DND-41 (cell line): ENCODE measurements around the gene FTO.

ENCODE experiments used
- EZH2 ChIP-seq: IDR thresholded peaks from 3 replicates; pipeline ENCODE4 v1.6.1; 2012; ENCODE audit warnings: borderline replicate concordance, low read depth, mild to moderate bottlenecking, moderate library complexity, low read length, inconsistent platforms; ENCODE audit not compliant: severe bottlenecking
- TF ChIP-seq, protein P1 (sequence below): IDR thresholded peaks from 2 replicates; pipeline ENCODE4 v1.5.1; 2012; ENCODE audit warnings: borderline replicate concordance, low read length, moderate library complexity, mild to moderate bottlenecking; ENCODE audit not compliant: poor library complexity, severe bottlenecking; ENCODE audit errors: extremely low read depth

GRCh38 chr16:53732296-53732929 lies 28.5 kb downstream of the FTO start:
- TF ChIP-seq EZH2, result no peak
- TF ChIP-seq, protein P1, sequence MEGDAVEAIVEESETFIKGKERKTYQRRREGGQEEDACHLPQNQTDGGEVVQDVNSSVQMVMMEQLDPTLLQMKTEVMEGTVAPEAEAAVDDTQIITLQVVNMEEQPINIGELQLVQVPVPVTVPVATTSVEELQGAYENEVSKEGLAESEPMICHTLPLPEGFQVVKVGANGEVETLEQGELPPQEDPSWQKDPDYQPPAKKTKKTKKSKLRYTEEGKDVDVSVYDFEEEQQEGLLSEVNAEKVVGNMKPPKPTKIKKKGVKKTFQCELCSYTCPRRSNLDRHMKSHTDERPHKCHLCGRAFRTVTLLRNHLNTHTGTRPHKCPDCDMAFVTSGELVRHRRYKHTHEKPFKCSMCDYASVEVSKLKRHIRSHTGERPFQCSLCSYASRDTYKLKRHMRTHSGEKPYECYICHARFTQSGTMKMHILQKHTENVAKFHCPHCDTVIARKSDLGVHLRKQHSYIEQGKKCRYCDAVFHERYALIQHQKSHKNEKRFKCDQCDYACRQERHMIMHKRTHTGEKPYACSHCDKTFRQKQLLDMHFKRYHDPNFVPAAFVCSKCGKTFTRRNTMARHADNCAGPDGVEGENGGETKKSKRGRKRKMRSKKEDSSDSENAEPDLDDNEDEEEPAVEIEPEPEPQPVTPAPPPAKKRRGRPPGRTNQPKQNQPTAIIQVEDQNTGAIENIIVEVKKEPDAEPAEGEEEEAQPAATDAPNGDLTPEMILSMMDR, result no peak
